Endothelial cell of umbilical vein (primary cell): ENCODE measurements around the gene RNF151.

Source experiments
- CTCF ChIP-seq, 2 donors: IDR thresholded peaks; 1 replicate in 1 of 2; 2 replicates in 1 of 2; pipeline ENCODE4 v1.5.1; 2011; ENCODE audit warnings: low read length in 2 of 2, mild to moderate bottlenecking in 2 of 2, moderate library complexity in 2 of 2, control low read depth in 1 of 2, inconsistent platforms in 1 of 2, low read depth in 1 of 2; ENCODE audit not compliant: insufficient read depth in 1 of 2; ENCODE audit errors: extremely low read depth in 1 of 2
- EZH2 ChIP-seq: IDR thresholded peaks from 2 replicates; pipeline ENCODE4 v1.6.1; 2012; ENCODE audit warnings: borderline replicate concordance, low read depth, mild to moderate bottlenecking, moderate library complexity, low read length, inconsistent platforms; ENCODE audit not compliant: severe bottlenecking
- FOS ChIP-seq: IDR thresholded peaks from 2 replicates; pipeline ENCODE4 v1.6.1; 2011; ENCODE audit warnings: mild to moderate bottlenecking, low read length, moderate library complexity, borderline replicate concordance; ENCODE audit not compliant: insufficient read depth
- GATA2 ChIP-seq: IDR thresholded peaks from 2 replicates; pipeline ENCODE4 v1.7.0; 2011; ENCODE audit warnings: low read depth, mild to moderate bottlenecking, moderate library complexity, mixed read lengths, low read length; ENCODE audit not compliant: insufficient read length, insufficient read depth
- MAX ChIP-seq: IDR thresholded peaks from 2 replicates; pipeline ENCODE4 v1.6.1; 2011; ENCODE audit not compliant: insufficient read depth, insufficient read length
- POLR2A ChIP-seq: IDR thresholded peaks from 2 replicates; pipeline ENCODE4 v1.6.1; 2012; ENCODE audit warnings: low read depth, mild to moderate bottlenecking, control low read depth, low read length
- POLR2AphosphoS5 ChIP-seq: IDR thresholded peaks from 2 replicates; pipeline ENCODE4 v1.6.1; 2012; ENCODE audit warnings: low read depth, mild to moderate bottlenecking, control low read depth, low read length, moderate library complexity; ENCODE audit not compliant: insufficient read depth

GRCh38 chr16:1929105-1929504, 37.6 kb upstream of the RNF151 start:
- TF ChIP-seq CTCF (IDR thresholded peaks at IDR 0.05; ENCODE audit: extremely low read depth in 1 of 2, insufficient read depth in 1 of 2, low read depth in 1 of 2, low read length in 2 of 2) (no peak), POLR2A (no peak), MAX (no peak), POLR2AphosphoS5 (no peak), EZH2 (no peak), GATA2 (no peak), FOS (no peak)
